Transverse colon (tissue), 4 donors: ENCODE results near the gene BTBD2. TPM values are rescaled to one million over a fixed set of nuclear protein-coding genes. Genes with fewer than 3 reads are reported as not detected.

ENCODE experiments used
- DNase-seq: peaks from one replicate; pipeline ENCODE4 v3.0.0-alpha.2; 2019
- H3K27ac ChIP-seq, 4 donors: fragments of 200-600 bp; sonication (generic); 2 replicates each; pipeline ENCODE4 v1.5.1; 2016 to 2018; ENCODE audit warnings: inconsistent platforms in 4 of 4
- H3K27me3 ChIP-seq: fragments of 200-600 bp; sonication (generic); 2 replicates; pipeline ENCODE4 v1.5.1; 2017; ENCODE audit warnings: inconsistent platforms
- H3K36me3 ChIP-seq, 4 donors: fragments of 200-600 bp; sonication (generic); 2 replicates each; pipeline ENCODE4 v1.5.1; 2017 to 2019; ENCODE audit warnings: inconsistent platforms in 4 of 4
- H3K4me1 ChIP-seq, 4 donors: fragments of 200-600 bp; sonication (generic); 2 replicates each; pipeline ENCODE4 v1.5.1; 2017 to 2020; ENCODE audit warnings: inconsistent platforms in 4 of 4
- H3K4me3 ChIP-seq, 4 donors: fragments of 200-600 bp; sonication (generic); 1 replicate in 1 of 4; 2 replicates in 3 of 4; pipeline versions ENCODE4 v1.5.1 to v1.6.1; 2017 to 2019; ENCODE audit warnings: inconsistent platforms in 4 of 4
- H3K9me3 ChIP-seq, 2 donors: fragments of 200-600 bp; sonication (generic); 2 replicates each; pipeline ENCODE4 v1.5.1; 2017 to 2019; ENCODE audit warnings: inconsistent platforms in 2 of 2
- EP300 ChIP-seq: sonication (generic); formaldehyde crosslinking; IDR thresholded peaks from one replicate; pipeline ENCODE4 v1.6.1; 2017; ENCODE audit warnings: antibody characterized with exemption, low read depth
- POLR2A ChIP-seq: fragments of 450-650 bp; IDR thresholded peaks from one replicate; pipeline ENCODE4 v1.6.1; 2016; ENCODE audit warnings: antibody characterized with exemption, mild to moderate bottlenecking, moderate library complexity
- POLR2AphosphoS5 ChIP-seq, 3 donors: sonication (generic); formaldehyde crosslinking; IDR thresholded peaks; one replicate each; pipeline ENCODE4 v1.6.1; 2016; ENCODE audit warnings: antibody characterized with exemption in 3 of 3
- WGBS, 2 donors: methylation state at CpG; one replicate each; pipeline ENCODE4 v1.1.5; 2018; ENCODE audit warnings: low coverage in 1 of 2; 5-methylcytosine and 5-hydroxymethylcytosine counted together
- in situ Hi-C, 4 donors: fragments of 200-750 bp; cut with MboI; loops; one replicate each; pipeline versions ENCODE4 v1.15.0 to v1.15.1; 2017; ENCODE audit warnings: low sequenced_read_pairs in 3 of 4, low pct_ligation_motif_present in 1 of 4, low pct_unique_long_range_greater_than_20kb in 1 of 4
- intact Hi-C: fragments of 100-400 bp; cut with DNase I; formaldehyde crosslinking; loops from one replicate; pipeline ENCODE4 v1.15.1; 2023; ENCODE audit warnings: low total_unique reads
- total RNA-seq, 4 donors: library from RNA; depleted of rRNA; stranded (reverse); fragments of >200 nt; gene quantifications; one replicate each; pipeline ENCODE4 v1.1.0, GENCODE V29; 2016
- TF ChIP-seq, protein P1 (sequence below), 5 experiments: fragments of 200-600 bp in 3 of 5; fragments of 450-650 bp in 2 of 5; sonication (generic) in 3 of 5; IDR thresholded peaks; 1 replicate in 2 of 5; 2 replicates in 3 of 5; pipeline ENCODE4 v1.5.1; 2016 to 2017; ENCODE audit warnings: antibody characterized with exemption in 5 of 5, inconsistent platforms in 3 of 5, mild to moderate bottlenecking in 2 of 5, moderate library complexity in 1 of 5

Gene BTBD2
- total RNA-seq, 4 donors from 2014 or later, result 66.7 to 88.6 (median 84.4) TPM

DNA sequence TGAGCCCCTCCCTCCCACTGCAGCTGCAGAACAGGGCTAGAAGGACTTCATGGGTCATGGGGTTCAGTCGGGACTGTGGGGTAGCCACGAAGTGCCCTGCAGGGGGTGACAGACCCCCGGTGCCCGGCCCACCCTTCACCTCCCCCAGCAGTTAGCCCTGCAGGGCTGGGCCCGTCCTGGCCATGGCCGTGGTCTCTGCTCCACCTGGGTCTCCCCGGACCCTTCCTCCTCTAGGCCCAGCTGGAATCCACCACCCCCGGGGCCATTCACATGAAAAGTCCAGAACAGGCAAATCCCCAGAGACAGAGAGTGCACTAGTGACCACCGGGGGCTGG, 18.3 kb upstream of the BTBD2 start:
- peaks cover 0 to 5% (median 0%) of the 10 kb centered on the region in 4 donors for H3K36me3 ChIP-seq
- H3K27me3 ChIP-seq, result no peaks in the 10 kb centered on the region
- TF ChIP-seq EP300, result no peak
- TF ChIP-seq, protein P1, sequence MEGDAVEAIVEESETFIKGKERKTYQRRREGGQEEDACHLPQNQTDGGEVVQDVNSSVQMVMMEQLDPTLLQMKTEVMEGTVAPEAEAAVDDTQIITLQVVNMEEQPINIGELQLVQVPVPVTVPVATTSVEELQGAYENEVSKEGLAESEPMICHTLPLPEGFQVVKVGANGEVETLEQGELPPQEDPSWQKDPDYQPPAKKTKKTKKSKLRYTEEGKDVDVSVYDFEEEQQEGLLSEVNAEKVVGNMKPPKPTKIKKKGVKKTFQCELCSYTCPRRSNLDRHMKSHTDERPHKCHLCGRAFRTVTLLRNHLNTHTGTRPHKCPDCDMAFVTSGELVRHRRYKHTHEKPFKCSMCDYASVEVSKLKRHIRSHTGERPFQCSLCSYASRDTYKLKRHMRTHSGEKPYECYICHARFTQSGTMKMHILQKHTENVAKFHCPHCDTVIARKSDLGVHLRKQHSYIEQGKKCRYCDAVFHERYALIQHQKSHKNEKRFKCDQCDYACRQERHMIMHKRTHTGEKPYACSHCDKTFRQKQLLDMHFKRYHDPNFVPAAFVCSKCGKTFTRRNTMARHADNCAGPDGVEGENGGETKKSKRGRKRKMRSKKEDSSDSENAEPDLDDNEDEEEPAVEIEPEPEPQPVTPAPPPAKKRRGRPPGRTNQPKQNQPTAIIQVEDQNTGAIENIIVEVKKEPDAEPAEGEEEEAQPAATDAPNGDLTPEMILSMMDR (IDR thresholded peaks at IDR 0.05), result no peak
- no peak for TF ChIP-seq POLR2AphosphoS5 (IDR thresholded peaks at IDR 0.05)
- TF ChIP-seq POLR2A, result no peak
- H3K4me3 ChIP-seq, result no peak overlapping the region
- WGBS, 2 donors, result 81% methylated on average over 9 of the region's 9 CpGs; no CpG with 5 or more reads in 1 of the 2 donors
- H3K4me1 ChIP-seq, result peaks cover 27 to 51% (median 36%) of the 10 kb centered on the region in 4 donors
- DNase-seq, result no peak
- intact Hi-C loops, result no loop called here
- H3K9me3 ChIP-seq, result peaks cover 0 to 5% of the 10 kb centered on the region in 2 donors
- in situ Hi-C loops, result no loop called here
- peak overlapping the region; percentile 93 to 97 (median 96) for H3K27ac ChIP-seq

DNA sequence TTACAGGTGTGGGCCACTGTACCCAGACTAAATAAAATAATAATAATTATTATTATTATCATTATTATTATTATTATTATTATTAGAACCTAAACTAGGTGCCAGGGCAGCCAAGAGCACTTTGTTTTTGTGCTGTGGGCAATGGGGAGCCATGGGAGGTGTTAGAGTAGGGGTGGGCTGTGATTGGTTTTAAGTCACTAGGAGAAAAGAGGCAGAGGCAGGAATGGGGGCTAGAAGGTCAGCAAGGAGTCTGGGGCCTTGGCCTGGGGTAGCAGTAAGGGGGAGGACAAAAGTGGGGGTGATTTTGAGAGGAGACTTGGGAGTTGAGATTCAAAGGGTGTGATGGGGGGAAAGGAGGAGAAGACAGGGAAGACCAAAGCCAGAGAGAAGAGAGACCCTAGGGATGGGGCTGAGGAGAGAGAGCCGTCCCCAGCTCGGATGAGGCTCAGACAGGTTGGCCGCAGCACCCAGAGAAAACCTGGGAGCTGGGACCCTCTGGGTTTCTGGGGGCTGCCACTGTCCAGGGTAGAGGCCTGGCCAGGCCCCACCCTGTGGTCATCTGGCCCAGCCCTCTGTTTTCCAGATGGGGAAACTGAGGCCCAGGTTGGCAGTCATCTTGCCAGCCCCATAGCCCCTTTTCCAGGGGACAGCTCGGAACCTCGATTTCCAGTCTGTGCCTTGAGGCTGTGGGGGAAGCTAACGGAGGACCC, 17.8 kb upstream of the BTBD2 start:
- no peaks in the 10 kb centered on the region for H3K36me3 ChIP-seq
- intact Hi-C loops, result no loop called here
- no peaks in the 10 kb centered on the region for H3K27me3 ChIP-seq
- no peak overlapping the region for H3K4me3 ChIP-seq
- peak overlapping the region; percentile 93 to 97 (median 96) for H3K27ac ChIP-seq
- H3K4me1 ChIP-seq, result peaks cover 27 to 56% (median 38%) of the 10 kb centered on the region in 4 donors
- no peak for TF ChIP-seq EP300
- TF ChIP-seq, protein P1 (IDR thresholded peaks at IDR 0.05), result no peak
- no peak for TF ChIP-seq POLR2AphosphoS5 (IDR thresholded peaks at IDR 0.05)
- no peak for TF ChIP-seq POLR2A
- in situ Hi-C loops, result no loop called here
- no peak for DNase-seq
- peaks cover 0 to 5% of the 10 kb centered on the region in 2 donors for H3K9me3 ChIP-seq
- 90% methylated on average over 6 of the region's 6 CpGs; no CpG with 5 or more reads in 1 of the 2 donors for WGBS, 2 donors

GRCh38 chr19:2032296-2032941, 16.9 kb upstream of the BTBD2 start:
- TF ChIP-seq, protein P1 (IDR thresholded peaks at IDR 0.05), result no peak
- peak; percentile 65 for TF ChIP-seq POLR2A
- TF ChIP-seq EP300, result peak; percentile 93
- TF ChIP-seq POLR2AphosphoS5 (IDR thresholded peaks at IDR 0.05), result peak; percentile 76 to 90 (median 89)
- intact Hi-C loops (no loop called here), in situ Hi-C loops (no loop called here)
- Histone ChIP-seq H3K27me3 (no peaks in the 10 kb centered on the region), H3K4me3 (peak overlapping the region in 2 of 4 donors; percentile 11 to 15), H3K4me1 (peaks cover 27 to 64% (median 39%) of the 10 kb centered on the region in 4 donors), H3K36me3 (no peaks in the 10 kb centered on the region), H3K27ac (peak overlapping the region; percentile 93 to 97 (median 96)), H3K9me3 (peaks cover 0 to 5% of the 10 kb centered on the region in 2 donors)
- peak; percentile 97 for DNase-seq
- 6 to 40% methylated on average over 4 to 16 of the region's 19 CpGs for WGBS, 2 donors

DNA sequence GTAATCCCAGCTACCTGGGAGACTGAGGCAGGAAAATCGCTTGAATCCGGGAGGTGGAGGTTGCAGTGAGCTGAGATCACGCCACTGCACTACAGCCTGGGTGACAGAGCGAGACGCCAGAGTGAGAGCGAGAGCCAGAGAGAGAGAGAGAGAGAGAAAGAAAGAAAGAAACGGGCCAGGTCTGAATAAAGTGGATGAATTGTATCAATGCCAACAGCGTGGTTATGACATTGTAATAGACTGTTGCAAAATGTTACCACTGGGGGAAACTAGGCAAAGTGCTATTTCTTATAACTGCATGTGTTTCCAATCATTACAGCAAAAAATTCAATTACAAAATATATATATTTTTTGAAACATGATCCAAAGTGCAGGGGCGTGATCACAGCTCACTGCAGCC, 11.8 kb upstream of the BTBD2 start:
- Histone ChIP-seq H3K9me3 (no peaks in the 10 kb centered on the region), H3K4me3 (no peak overlapping the region), H3K27ac (no peak overlapping the region), H3K27me3 (no peaks in the 10 kb centered on the region), H3K36me3 (no peaks in the 10 kb centered on the region), H3K4me1 (peaks cover 10 to 41% (median 19%) of the 10 kb centered on the region in 4 donors)
- no peak for DNase-seq
- intact Hi-C loops, result loop anchor here (10.0 kb wide), 1 partner anchor 757 kb away; the partner anchor contains the start of genes SGTA and THOP1
- no peak for TF ChIP-seq EP300
- TF ChIP-seq, protein P1 (IDR thresholded peaks at IDR 0.05), result no peak
- no peak for TF ChIP-seq POLR2A
- no peak for TF ChIP-seq POLR2AphosphoS5 (IDR thresholded peaks at IDR 0.05)
- in situ Hi-C loops, result loop anchor here in 1 of 4 donors (10.0 kb wide), 1 partner anchor 47 kb away; no protein-coding TSS in a partner anchor
- WGBS, 2 donors, result 71 to 72% methylated on average over 9 of the region's 9 CpGs
